GM18951 (cell line): Measurements from ENCODE around the gene PIP4K2B.
"Not testable (repeated sequence)": the region's sequence is repeated elsewhere in the genome, so short reads cannot be mapped to it uniquely, and the experiment has no call there.

ENCODE experiments used
- POLR2A ChIP-seq: IDR thresholded peaks from 4 replicates; pipeline ENCODE4 v1.6.1; 2011; ENCODE audit warnings: mild to moderate bottlenecking; ENCODE audit not compliant: insufficient read length, insufficient read depth; ENCODE audit errors: extremely low read depth
- in situ Hi-C: fragments of 300-500 bp; cut with MboI; formaldehyde crosslinking; loops from one replicate; pipeline ENCODE4 v1.12.0; 2022; ENCODE audit warnings: low sequenced_read_pairs, mixed read lengths, inconsistent platforms; ENCODE audit not compliant: unreplicated experiment

PIP4K2B gene

GRCh38 chr17:38735161-38735997, 64.0 kb downstream of the PIP4K2B start:
- TF ChIP-seq POLR2A: no peak
- in situ Hi-C loops: no loop called here

GRCh38 chr17:38733982-38734973, 65.1 kb downstream of the PIP4K2B start:
- in situ Hi-C loops: no loop called here
- TF ChIP-seq POLR2A: no peak

- TF ChIP-seq POLR2A: no peak
- in situ Hi-C loops: no loop called here
Measured at GRCh38 chr17:38733282-38733981, 65.9 kb downstream of the PIP4K2B start.

- in situ Hi-C loops: no loop called here
Measured at GRCh38 chr17:38732376-38733281, 66.7 kb downstream of the PIP4K2B start.

GRCh38 chr17:38731526-38732294, 67.6 kb downstream of the PIP4K2B start:
- TF ChIP-seq POLR2A: no peak
- in situ Hi-C loops: no loop called here

More at GRCh38 chr17:38732376-38733281, 66.7 kb downstream of the PIP4K2B start:
- TF ChIP-seq POLR2A: no peak

- in situ Hi-C loops: no loop called here
- no peak for TF ChIP-seq POLR2A
Measured at GRCh38 chr17:38730526-38731379, 68.6 kb downstream of the PIP4K2B start.

GRCh38 chr17:38729886-38730525, 69.3 kb downstream of the PIP4K2B start, which contains the start of gene CISD3:
CISD3 (plus strand) TSS chr17:38730341; CDS start chr17:38730359, 18 bp downstream.
- TF ChIP-seq POLR2A: peak; percentile 57
- in situ Hi-C loops: no loop called here

- in situ Hi-C loops: no loop called here
- TF ChIP-seq POLR2A: no peak
Measured at GRCh38 chr17:38729368-38729885, 69.9 kb downstream of the PIP4K2B start.

- in situ Hi-C loops: no loop called here
- TF ChIP-seq POLR2A: no peak
Measured at GRCh38 chr17:38728290-38728831, 71.0 kb downstream of the PIP4K2B start.

GRCh38 chr17:38727736-38728135, 71.6 kb downstream of the PIP4K2B start:
- TF ChIP-seq POLR2A: no peak
- in situ Hi-C loops: no loop called here

GRCh38 chr17:38726145-38726544, 73.2 kb downstream of the PIP4K2B start:
- in situ Hi-C loops: not testable (repeated sequence)
